Astrocyte of the spinal cord (primary cell): ENCODE measurements around the gene CST3.
A peak's percentile ranks its signal among the peaks of the same experiment; 100 is the strongest.

Experiments
- DNase-seq: peaks from one replicate; pipeline ENCODE4 v3.0.0; 2011; ENCODE audit warnings: low read depth, low spot score
- H3K4me3 ChIP-seq: 2 replicates; pipeline ENCODE4 v1.5.1; 2011; ENCODE audit warnings: low read depth, mild to moderate bottlenecking, low read length, moderate library complexity
- in situ Hi-C: cut with HindIII; loops from 2 replicates; pipeline ENCODE4 v1.10.0; 2017; ENCODE audit warnings: low sequenced_read_pairs
- TF ChIP-seq, protein P1 (sequence below): IDR thresholded peaks from 2 replicates; pipeline ENCODE4 v1.5.1; 2012; ENCODE audit warnings: low read depth, mild to moderate bottlenecking, low read length, inconsistent platforms

CST3 gene

DNA sequence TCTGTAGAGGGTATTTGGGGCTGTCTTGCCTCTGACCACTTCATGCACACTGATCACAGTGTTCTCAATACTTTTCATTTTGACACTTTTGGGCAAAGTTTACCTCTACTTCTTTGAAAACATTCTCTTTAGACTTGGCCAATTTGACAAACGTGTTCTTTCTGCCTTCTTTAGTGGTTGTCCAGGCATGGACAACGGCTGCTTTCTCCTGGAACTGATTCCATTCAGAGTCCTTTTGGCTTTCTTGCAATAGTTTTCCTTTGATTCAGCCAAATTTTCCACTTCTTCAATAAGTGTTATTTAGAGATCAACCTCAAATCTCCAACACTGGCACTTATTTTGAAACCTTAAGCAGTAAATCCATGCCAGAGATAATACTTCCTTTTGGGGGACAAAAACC is 25.4 kb downstream of the CST3 start:
- no peak for DNase-seq
- TF ChIP-seq, protein P1, sequence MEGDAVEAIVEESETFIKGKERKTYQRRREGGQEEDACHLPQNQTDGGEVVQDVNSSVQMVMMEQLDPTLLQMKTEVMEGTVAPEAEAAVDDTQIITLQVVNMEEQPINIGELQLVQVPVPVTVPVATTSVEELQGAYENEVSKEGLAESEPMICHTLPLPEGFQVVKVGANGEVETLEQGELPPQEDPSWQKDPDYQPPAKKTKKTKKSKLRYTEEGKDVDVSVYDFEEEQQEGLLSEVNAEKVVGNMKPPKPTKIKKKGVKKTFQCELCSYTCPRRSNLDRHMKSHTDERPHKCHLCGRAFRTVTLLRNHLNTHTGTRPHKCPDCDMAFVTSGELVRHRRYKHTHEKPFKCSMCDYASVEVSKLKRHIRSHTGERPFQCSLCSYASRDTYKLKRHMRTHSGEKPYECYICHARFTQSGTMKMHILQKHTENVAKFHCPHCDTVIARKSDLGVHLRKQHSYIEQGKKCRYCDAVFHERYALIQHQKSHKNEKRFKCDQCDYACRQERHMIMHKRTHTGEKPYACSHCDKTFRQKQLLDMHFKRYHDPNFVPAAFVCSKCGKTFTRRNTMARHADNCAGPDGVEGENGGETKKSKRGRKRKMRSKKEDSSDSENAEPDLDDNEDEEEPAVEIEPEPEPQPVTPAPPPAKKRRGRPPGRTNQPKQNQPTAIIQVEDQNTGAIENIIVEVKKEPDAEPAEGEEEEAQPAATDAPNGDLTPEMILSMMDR: no peak
- in situ Hi-C loops: no loop called here
- no peak overlapping the region for H3K4me3 ChIP-seq

DNA sequence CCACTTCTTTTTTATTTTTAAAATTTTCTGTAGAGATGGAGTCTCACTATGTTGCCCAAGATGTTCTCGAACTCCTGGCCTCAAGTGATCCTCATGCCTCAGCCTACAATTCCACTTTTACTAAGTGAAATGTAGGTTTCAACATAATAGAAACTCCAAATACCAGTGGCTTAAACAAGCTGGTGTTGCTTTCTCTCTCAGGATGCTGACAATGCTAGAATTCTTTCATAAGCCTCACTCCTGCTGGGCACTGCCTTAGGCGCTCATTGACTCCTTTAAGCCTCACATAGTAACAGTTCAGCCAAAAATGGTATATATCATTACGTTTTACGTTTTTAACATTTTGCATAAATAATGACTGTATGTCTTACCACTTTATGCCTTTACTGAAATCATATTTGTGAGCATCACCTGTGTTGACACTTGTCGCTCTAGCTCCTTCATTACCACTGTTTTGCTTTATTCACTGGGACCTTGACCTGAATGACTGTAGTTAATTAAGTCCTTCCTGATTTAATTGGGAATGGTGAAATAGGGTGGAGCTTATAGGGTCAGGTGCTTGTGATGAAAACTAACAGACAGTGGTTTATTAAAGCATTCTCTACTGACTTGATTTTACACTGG is 28.2 kb downstream of the CST3 start:
- TF ChIP-seq, protein P1: no peak
- in situ Hi-C loops: no loop called here

DNA sequence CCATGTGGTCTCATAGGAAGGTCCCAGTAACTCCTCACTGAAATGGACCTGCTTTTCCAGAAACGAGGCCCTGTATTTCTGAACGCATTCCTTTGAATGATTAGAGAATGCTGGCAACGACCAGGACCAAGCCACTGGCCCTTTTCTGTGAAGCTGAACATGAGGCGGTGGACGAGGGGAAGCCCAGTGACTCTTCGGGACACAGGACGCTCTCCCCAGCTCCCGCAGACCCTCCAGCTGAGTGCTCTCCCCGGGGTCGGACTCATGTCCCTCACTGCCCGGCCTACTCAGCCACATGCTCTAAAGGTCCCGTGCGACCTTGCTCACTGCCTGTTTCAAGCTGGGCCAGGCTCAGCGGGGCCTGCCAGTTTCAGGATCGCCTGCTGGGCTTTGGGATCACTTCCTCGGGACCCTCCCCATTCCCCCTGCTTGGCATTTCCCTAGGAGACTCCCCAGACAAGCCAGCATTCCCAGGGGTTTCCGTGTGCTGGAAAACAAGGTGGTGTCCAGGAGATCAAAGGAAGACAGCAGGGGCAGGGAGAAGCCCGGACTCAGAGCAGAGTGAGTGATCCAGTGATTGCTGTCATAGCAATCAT is 29.4 kb downstream of the CST3 start:
- DNase-seq: no peak
- no peak overlapping the region for H3K4me3 ChIP-seq
- TF ChIP-seq, protein P1: no peak
- in situ Hi-C loops: no loop called here

More for the DNA sequence above, 28.2 kb downstream of the CST3 start:
- DNase-seq: no peak
- no peak overlapping the region for H3K4me3 ChIP-seq

DNA sequence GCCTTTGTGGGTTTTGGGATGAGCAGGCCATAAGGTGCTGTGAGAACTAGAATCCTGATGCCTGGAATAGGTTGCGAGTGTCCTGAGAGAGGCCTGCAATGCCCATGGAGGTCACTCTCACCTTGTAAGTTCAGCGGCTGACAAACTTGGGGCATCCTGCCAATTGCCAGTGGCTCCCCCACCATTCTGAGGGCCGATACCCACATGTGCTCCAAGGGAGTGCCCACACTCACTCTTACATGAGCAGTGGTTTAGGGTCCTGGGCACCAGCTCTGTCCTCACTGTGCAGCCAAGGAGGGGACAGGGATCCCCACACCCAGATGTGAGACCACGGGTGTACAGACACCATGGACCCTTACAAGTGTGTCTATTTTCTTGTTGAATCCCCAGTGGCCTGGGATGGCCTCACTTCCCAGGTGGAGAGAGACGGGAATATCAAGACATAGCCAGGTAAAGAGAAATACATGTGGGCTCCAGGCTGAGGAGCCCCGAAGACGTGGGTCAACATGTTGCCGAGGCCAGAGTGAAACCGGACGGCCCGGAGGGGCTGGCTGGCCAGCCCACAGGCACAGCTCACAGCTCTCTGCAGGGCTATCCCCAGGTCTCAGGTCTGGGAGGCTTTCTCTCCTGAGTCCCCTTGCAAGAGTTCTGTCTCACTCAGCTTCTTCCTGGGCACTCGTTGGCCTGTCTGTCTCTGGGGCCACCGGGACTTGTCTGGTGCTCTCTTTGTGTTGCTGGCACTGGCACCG is 30.1 kb downstream of the CST3 start:
- H3K4me3 ChIP-seq: no peak overlapping the region
- TF ChIP-seq, protein P1: no peak
- no peak for DNase-seq
- in situ Hi-C loops: no loop called here

GRCh38 chr20:23606652-23607049 is 31.1 kb downstream of the CST3 start:
- in situ Hi-C loops: no loop called here
- TF ChIP-seq, protein P1: peak; percentile 96
- DNase-seq: peak; percentile 71
- H3K4me3 ChIP-seq: no peak overlapping the region

DNA sequence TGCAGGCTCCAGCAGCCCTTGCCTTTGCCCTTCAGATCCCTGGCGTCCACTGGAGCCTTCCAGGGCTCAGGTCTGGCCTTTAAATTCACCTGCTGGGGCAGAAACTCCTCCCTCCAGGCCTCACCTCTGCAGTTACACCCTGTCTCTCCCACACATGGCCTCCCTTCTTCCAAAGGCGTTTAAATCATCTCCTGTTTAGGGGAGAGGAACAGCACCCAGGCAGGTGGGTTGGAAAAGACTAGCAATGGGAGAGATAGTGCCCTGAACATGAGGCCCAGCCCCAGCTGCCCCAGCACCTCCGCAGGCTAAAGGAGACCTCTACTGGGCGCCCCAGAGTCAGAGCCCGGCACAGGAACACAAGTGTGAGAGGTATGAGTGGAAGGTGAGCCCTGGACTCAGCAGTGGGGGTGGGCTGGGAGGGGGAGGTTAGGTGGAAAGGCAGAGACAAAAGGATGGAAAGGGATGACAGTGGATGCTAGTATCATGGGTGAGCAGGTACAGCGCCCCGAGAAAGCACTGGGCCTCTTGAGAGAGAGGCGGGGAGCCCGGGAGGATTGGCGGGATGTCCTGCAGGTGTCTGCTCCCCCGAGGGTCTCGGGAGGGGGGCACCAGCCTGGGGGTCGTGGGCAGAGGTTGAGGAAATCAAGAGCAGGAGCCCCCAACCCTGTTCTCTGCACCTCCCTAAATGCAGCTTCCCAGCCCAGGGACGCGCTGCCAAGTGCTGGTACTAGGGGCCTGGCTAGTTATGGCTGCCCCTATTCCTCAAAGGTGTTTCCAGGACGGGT is 31.7 kb downstream of the CST3 start, which contains the start of gene CST9:
TSS of gene CST9 (minus strand) at position 51 of the 785 bp plus-strand sequence. CDS start 53 bp downstream, outside the sequence.
- H3K4me3 ChIP-seq: no peak within 1 kb of the TSS
- DNase-seq: no peak
- in situ Hi-C loops: no loop called here
- TF ChIP-seq, protein P1: no peak
